ENCODE measurements around the gene MED13L.
"Not testable (repeated sequence)": the region's sequence is repeated elsewhere in the genome, so short reads cannot be mapped to it uniquely, and the experiment has no call there.

Gene MED13L

DNA sequence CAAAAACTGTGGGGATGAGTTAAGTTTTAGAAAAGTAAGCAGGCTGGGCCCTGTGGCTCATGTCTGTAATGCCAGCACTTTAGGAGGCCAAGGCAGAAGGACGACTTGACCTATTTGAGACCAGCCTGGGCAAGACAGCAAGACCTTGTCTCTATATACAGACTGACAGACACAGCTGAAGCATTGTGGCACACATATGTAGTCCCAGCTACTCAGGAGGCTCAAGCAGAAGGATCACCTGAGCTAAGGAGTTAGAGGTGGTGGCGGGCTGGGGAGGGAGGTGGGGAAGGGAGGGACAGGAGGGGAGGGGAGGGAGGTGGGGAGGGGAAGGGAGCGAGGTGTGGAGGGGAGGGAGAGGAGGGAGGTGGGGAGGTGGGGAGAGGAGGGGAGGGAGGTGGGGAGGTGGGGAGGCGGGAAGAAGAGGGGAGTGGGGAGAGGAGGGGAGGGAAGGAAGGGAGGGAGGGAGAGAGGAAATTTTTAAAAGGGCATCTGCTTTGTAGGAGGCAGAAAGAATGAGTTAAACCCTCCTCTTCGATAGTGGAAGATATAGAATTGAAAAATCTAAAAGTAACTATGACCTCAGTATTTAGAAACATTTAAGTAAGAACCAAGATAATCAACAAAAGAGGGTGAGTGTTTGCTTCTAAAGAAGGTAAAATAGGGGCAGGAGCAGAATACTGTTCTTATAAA, 30.9 kb downstream of the MED13L start:
- no peak for DNase-seq (ENCODE audit: low read depth)

DNA sequence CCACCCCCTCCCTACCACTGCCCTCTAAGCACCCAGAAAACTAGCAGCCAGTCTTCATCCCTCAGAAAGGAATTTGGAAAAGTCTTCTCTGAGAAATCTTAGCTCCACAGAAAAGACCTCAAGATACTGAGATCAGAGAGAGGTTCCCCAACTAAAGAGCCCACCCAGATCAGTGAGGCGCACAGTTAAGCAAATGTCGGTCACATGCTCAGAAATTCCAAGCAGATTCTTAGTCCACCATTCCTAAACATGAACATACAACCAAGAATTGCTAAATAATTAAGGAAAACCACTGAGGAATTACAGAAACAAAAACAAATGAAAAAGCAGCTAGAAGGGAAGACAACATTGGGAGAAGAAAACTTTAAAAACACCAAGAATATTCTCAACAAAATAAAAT, 32.3 kb downstream of the MED13L start:
- no peak for DNase-seq (ENCODE audit: low read depth)

DNA sequence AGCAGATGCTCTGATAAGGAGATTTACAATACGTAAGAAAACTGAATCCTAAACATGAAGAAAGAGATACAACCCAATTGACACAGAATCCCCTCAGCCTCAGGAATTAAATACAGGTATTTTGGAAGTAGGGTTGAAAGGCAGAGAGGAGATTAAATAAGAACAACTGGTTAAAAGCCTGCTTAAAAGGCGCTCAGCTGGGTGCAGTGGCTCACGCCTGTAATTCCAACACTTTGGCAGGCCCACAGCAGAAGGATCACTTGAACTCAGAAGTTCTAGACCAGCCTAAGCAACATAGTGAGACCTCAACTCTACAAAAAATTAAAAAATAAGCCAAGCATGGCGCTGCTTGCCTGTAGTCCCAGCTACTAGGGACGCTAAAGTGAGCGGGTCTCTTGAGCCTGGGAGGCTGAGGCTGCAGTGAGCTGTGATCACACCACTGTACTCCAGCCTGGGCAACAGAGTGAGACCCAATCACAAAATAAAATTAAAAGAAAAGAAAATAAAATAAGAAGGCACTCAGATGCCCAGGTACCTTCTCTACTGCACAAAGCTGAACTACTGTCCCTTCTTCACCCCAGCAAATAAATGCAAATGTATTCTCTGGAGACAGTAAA, 32.9 kb downstream of the MED13L start:
- DNase-seq (ENCODE audit: low read depth), result no peak

DNA sequence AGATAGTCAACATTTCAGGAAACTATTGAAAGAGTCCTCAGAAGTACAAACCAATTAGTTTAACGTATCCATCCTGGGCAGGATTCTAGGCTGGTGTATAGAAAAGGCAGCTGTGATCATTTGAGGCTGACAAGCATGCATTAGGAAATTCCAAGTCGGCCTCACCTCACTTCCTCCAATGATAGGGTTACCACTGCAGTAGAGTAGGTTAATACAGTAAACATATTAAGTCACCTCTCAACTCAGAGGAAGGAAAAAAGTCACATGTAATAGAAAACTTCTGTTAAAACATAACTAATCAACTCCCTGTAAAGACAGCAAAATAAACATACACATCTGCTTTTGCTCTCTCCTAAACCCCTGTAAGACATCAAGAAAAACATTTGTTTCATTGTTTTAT, 33.5 kb downstream of the MED13L start:
- DNase-seq (ENCODE audit: low read depth), result no peak

DNA sequence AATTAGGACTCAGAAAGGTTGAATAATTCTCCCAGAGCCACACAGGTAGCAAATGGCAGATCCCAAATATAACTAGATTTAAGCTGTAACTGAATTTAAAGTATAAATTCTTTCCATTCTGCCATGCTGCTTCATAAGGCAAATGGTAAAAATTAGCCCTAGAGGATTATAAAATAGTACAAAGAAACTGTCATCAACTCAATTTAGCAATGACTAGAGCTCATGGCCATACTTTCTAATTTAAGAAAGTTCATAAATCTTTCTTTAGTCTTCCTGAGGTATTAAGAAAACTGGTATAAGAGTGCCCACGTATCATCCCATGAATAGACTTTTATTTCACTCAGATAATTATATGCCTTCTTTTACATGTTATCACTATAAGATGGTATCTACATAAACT, 34.8 kb downstream of the MED13L start:
- no peak for DNase-seq (ENCODE audit: low read depth)

DNA sequence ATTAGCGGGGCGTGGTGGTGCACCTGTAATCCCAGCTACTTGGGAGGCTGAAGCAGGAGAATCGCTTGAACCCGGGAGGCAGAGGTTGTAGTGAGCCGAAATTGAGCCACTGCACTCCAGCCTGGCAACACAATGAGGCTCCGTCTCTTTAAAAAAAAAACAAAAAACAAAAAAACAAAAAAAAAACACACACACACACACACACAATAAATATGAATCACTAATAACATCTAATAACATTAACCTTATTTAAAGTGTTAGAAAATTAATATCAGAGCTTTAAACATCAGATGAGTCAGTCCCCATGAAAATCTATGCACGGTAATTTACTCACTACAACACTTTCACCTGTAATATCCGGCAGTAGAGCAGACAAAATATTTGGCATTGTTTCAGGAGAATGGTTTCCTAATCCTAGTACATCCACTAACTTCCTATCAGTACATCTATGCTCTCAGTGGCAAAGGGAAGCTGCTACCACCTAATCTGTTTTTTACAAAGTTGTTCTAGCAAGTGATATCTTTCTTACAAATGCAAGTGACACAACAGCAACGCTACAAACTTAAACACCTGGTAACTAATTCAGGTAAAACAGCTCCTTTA, 36.2 kb downstream of the MED13L start:
- DNase-seq (ENCODE audit: low read depth), result no peak

DNA sequence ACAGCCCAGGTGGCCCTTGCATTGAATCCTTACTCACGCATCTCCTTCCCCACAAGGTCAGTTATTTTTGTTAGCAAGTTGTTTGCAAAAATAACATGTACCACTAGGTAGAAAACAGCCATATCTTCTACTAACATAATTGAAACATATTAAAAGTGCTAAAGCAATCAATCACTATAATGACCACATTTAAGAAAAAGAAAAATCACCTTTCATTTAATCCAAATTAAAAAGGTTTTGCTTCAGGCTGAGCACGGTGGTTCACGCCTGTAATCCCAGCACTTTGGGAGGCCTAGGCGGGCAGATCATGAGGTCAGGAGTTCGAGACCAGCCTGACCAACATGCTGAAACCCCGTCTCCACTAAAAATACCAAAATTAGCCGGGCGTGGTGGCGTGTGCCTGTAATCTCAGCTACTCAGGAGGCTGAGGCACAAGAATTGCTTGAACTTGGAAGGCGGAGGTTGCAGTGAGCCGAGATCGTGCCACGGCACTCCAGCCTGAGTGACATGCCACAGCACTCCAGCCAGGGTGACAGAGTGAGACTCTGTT, 38.8 kb downstream of the MED13L start:
- not testable (repeated sequence) for DNase-seq (ENCODE audit: low read depth)

DNA sequence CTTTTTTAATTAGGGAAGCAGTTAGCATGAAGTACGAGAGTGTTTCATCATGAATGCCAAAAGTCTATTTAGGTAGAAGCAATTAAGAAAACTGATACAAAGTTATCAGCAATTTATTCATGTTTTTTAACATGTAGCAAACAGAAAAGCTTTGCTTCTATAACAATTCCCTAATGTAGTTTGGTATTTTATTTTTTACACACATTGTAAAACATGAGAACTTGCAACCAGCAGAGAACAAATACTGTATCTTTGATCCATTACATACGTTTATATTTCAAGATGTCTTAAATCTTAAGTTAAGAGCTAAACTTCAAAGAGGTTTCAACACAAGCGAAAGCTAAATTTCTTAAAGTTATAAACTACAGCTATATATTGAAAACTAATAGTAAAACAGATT, 39.3 kb downstream of the MED13L start:
- no peak for DNase-seq (ENCODE audit: low read depth)

DNA sequence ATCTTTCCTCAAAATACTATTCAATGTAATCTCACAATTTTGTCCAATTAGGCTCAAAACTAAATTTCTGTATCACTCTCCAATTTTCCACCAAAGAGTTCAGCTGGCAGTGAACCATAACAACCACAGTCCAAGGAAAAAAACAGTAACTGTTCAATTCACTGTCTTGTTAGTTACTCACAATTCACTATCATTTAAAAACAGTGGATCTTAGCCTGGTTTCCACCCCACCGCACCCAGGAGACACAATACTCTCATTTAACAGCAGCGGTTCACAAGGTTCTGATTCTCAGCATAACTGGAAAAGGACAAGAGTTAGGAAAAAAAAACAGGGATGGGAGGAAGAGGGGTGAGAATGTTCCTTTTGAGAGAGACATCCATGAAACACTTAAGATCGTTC, 40.5 kb downstream of the MED13L start:
- DNase-seq (ENCODE audit: low read depth), result no peak

DNA sequence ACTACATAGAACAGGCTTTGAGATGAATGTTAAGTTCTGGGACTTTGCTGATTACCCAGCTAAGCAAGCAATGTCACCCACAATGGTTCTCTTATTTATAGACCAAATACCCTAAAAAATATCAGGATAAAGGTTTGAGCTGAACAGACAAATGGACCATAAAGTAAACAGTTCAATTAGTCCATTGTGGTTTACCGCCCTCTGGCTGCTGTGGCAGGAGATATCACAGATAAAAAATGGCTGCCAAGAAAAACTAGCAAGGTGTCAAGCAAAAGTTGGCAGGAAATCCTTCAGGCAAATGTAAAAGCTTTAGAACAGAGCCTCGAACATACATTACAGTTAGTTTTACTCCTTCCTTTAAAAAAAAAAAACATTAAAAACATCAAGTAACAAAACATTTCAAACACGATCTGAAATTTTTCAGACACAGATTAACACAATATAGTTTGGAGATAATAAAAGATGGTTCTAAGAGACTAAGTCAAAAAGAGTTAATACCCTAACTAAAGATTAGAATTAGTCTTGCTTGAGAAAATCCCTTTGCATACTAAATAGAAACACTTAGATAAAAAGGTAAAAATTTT, 41.3 kb downstream of the MED13L start:
- DNase-seq (ENCODE audit: low read depth), result no peak

DNA sequence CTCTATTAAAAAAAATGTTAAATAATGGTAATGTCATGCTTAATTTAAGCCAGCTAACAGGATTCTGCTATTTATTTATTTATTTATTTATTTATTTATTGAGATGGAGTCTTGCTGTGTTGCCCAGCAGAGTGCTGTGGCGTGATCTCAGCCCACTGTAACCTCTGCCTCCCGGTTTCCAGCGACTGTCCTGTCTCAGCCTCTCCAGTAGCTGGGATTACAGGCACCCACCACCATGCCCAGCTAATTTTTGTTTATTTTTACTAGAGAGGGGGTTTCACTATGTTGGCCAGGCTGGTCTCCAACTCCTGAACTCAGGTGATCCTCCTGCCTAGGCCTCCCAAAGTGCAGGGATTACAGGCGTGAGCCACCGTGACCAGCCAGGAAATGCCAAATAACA, 43.3 kb downstream of the MED13L start:
- not testable (repeated sequence) for DNase-seq (ENCODE audit: low read depth)

DNA sequence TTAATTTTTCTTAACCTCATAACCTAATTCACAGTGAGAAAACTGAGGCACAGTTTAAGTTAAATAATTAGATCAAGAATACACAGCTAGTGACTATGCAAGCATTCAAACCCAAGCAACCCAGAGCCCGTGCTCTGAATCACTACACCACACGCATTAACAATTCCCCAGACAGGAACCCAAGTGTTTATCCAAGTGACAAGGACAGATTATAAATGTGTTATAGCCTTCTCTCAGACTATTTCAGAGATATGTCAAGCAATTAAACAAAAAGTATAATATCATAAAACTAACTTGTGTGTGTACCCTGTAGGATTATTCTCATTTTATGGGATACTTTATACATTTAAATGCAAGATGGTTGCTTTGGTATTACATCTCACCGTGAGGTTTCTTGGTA, 43.8 kb downstream of the MED13L start:
- DNase-seq (ENCODE audit: low read depth), result no peak

DNA sequence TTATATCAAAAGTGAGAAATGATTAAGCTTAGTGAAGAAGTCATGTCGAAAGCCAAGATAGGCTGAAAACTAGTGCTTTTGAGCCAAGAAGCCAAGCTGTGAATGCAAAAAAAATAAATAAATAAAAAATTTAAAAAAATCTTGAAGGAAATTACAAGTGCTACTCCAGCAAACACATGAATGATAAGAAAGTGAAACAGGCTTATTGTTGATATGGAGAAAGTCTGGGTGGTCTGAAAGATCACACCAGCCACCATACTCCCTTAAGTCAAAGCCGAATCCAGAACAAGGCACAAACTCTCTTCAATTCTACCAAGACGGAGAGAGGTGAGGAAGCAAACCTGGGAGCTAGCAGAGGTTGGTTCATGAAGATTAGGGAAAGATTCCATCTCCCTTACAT, 49.7 kb downstream of the MED13L start:
- no peak for DNase-seq (ENCODE audit: low read depth)

DNA sequence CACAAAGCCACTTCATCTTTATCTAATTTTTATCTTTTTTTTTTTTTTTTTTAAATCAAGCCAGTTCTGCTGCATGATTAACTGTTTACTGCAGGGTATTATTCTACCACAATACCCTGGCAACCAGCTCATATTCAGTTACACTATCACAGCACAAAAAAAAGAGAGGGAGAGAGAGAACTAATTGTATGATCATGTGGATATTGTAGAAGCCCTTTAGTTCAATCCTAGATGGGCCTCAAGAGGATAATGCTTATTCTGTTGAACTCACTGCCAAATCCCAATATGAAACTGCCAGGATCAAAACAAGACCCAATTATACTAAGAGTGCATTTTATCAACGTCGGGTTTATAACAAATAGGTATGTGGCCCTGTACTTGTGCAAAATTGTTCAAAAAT, 51.5 kb downstream of the MED13L start:
- DNase-seq (ENCODE audit: low read depth), result no peak

DNA sequence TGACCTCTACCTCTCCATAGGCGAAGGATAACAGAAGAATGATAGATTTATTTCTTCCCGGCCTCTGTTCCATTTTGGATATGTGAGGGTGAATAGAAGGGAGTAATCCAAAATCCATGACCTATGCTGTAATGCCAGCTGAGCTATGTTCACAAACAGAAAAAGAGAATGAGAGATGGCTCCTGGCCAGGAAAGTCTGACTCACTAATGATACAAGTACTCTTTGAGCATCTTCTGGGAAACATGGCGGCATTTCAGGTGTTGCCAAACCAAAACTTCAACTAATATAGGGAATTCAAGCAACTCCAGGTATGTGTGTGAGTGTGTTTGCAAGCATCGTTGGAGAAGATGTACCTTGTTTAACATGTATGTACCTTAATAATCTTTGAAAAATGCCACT, 55.1 kb downstream of the MED13L start:
- DNase-seq (ENCODE audit: low read depth), result peak; percentile 43

DNA sequence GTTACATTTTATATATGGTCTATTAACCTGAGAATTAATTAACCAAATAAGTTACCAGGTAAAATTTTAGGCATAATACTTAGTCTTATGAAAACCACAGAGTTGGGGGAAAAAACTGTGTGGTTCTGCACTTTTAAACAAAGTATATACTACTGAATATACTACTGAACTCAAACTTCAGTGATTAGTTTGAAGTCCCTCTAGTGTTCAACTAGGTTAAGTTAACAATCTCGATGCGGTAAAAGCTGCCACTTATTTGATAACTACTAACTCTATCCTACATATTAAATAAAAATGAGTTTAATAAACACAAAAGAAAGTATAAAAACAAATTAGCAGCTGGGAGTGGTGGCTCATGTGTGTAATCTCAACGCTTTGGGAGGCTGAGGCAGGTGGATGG, 56.7 kb downstream of the MED13L start:
- no peak for DNase-seq (ENCODE audit: low read depth)

DNA sequence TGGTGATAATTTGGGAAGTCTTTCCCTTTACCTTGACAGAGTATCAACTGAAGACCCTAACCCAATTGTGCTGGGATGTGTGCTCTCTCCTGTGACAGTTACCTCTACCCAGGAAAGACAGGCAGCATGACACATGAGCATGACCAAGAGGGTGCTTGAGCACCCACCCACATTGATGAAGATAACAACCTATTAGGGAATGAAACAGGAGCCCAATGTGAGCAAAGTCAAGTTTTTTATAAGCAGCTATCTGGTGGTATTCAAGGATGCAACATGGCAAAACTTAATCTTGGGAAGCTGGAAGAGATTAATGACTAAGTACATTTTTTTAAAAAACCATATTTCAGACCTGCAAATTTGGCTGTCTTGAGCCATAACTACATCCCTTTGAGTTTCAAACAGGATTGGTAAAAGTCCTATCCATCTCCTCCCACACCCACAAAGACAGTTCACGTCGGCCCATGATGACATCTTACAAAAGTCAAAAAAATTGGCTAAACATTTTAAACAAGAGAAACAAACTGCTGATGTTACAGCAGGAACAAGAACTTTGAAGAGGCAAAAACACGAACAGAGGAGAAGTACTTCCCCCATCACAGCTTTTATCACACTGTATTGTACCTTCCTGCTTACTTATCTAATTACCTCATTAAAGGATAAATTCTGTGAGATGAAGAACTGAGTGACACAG, 60.3 kb downstream of the MED13L start:
- no peak for DNase-seq (ENCODE audit: low read depth)

DNA sequence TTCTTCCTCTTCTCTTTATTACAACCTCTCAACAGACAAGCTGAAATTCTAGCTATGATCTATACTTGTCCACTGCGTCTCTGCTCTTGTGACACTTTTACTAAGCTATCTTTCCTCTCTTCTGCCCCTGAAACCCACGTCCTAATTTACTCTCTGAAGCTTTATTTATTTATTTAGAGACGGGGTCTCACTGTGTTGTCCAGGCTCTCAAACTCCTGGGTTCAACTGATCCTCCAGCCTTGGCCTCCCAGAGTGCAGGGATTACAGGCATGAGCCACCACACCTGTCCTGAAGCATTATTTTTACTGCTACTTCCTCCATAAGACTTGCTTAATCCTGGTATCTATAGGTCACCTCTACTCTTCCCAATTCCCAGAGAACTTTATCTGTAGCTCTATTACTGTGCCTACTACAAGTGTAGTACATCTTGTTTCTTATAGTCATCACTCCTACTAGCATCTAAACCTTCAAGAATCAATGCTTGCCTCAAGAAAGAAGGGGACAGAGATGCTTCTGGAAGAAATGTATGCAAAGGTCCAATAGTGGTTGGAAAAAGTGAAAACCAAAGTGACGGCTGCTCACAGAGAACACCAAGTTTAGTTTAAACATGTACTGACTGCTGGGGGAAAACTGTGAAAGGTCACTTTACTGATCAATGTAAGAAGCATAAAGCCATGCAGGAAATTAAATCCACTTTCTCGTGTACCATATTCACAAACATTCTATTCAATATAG, 61.3 kb downstream of the MED13L start:
- no peak for DNase-seq (ENCODE audit: low read depth)

DNA sequence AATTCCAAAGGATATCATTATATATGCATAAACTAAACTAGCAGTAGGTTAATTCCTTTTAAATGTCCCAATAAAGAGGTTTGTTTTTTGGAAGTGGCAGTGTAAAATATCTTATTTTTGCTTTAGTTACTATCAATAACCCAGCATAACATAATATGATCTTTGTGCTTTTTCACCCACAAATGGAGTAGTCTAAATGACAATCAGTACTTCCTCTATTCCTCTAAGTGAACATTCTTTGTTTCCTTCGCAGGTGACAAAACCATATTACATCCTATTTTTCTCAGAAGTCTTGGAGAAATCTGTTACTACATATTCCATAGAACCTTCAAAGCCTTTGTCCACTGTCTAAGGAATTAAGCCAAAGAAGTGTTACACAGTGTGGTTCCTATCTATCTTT, 62.5 kb downstream of the MED13L start:
- no peak for DNase-seq (ENCODE audit: low read depth)

DNA sequence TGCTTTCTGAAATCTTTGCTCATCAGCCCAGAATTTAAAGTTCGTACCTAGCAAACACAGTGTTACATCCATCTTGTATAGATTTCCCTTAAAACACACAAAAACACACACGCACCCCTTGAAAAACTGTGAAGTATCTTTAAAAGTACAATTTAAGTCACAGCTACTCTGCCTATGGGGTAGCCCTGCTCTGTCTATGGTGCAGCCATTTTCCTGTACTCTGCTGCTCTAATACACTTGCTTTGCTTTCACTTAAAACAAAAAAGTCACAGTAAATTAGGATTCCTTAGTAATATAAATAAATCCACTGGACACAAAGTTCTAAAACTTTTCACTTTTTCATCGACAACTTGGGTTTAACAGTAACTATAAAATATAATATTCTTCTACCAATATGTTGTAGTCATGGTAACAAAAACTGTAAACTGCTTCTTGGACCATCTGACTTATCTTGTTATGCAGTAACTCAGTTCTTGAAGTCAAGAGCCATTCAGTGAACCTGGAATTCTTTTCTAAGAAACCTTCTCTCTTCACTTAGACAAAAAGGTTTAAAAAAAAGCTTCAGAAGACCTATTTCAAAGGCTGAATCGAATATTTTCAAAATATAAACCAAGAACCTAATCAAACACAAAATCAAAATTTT, 63.5 kb downstream of the MED13L start:
- DNase-seq (ENCODE audit: low read depth), result no peak

DNA sequence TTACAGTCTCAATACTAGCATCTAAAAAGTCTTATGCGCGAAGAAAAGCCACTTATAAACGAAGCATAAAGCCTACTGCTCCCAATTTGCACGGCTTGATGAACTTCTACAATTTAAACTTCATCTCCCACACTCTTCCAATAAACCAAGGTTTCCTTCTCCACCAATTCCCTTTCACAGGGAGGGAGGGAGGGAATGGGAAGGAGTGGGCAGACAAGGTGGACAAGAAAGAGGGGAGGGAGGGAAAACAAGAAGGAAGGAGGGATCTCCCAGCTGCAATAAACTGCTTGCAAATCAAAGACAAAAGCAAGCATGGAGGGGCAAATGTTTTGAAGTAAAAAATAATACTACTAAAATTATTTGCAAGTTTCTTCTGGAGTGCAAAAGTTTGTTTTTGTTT, 64.5 kb downstream of the MED13L start:
- DNase-seq (ENCODE audit: low read depth), result no peak

Measured in GM04503 (cell line).